Retinal pigment epithelial cell (primary cell): ENCODE measurements around the gene MPRIP.
"Not testable (repeated sequence)": the region's sequence is repeated elsewhere in the genome, so short reads cannot be mapped to it uniquely, and the experiment has no call there.

Experiments used
- DNase-seq: peaks from one replicate; pipeline ENCODE4 v3.0.0-alpha.2; 2010; ENCODE audit warnings: low read depth
- H3K4me3 ChIP-seq: 2 replicates; pipeline ENCODE4 v1.5.1; 2011; ENCODE audit warnings: mild to moderate bottlenecking, low read length, control low read depth, moderate library complexity
- CTCF ChIP-seq: conservative IDR thresholded peaks from 2 replicates; pipeline ENCODE4 v1.5.1; 2011; ENCODE audit warnings: low read depth, low read length, control low read depth, inconsistent platforms

Gene MPRIP

GRCh38 chr17:17183744-17184143 is 141.5 kb downstream of the MPRIP start:
- no peak for DNase-seq
- H3K4me3 ChIP-seq = no peak overlapping the region
- TF ChIP-seq CTCF = no peak

GRCh38 chr17:17184985-17185757 is 142.9 kb downstream of the MPRIP start:
- not testable (repeated sequence) for DNase-seq, H3K4me3 ChIP-seq

- H3K4me3 ChIP-seq = no peak overlapping the region
- no peak for TF ChIP-seq CTCF
- DNase-seq = no peak
These were observed 143.8 kb downstream of the MPRIP start for GRCh38 chr17:17186051-17186450.

- no peak for DNase-seq
- no peak for TF ChIP-seq CTCF
These were observed 144.6 kb downstream of the MPRIP start for GRCh38 chr17:17186551-17187505.

GRCh38 chr17:17188586-17188985 is 146.3 kb downstream of the MPRIP start:
- DNase-seq = no peak
- no peak for TF ChIP-seq CTCF
- no peak overlapping the region for H3K4me3 ChIP-seq

More at GRCh38 chr17:17186551-17187505, 144.6 kb downstream of the MPRIP start:
- no peak overlapping the region for H3K4me3 ChIP-seq

- no peak overlapping the region for H3K4me3 ChIP-seq
- no peak for DNase-seq
- no peak for TF ChIP-seq CTCF
These were observed 147.3 kb downstream of the MPRIP start for GRCh38 chr17:17189559-17189958.

- no peak for DNase-seq
- TF ChIP-seq CTCF = no peak
- H3K4me3 ChIP-seq = no peak overlapping the region
These were observed 147.9 kb downstream of the MPRIP start for GRCh38 chr17:17190188-17190587.
